NCI-H1694 (cell line): Measurements from ENCODE around the gene GRID1.

Experiments
- DNase-seq: peaks from one replicate; lab custom pipeline; 2025; lab: John Stamatoyannopoulos, UW

GRID1 gene

GRCh38 chr10:86061278-86062197, 305.1 kb downstream of the GRID1 start:
- peak; percentile 17 for DNase-seq

- no peak for DNase-seq
Observed at GRCh38 chr10:86060386-86061277, 306.0 kb downstream of the GRID1 start.

GRCh38 chr10:86059892-86060291, 306.7 kb downstream of the GRID1 start:
- no peak for DNase-seq

- DNase-seq = no peak
Observed at GRCh38 chr10:86058964-86059363, 307.6 kb downstream of the GRID1 start.

- DNase-seq = no peak
Observed at GRCh38 chr10:86057708-86058107, 308.9 kb downstream of the GRID1 start.

- DNase-seq = no peak
Observed at GRCh38 chr10:86056672-86057071, 309.9 kb downstream of the GRID1 start.

- DNase-seq = no peak
Observed at GRCh38 chr10:86055928-86056327, 310.7 kb downstream of the GRID1 start.

GRCh38 chr10:86053675-86054074, 312.9 kb downstream of the GRID1 start:
- no peak for DNase-seq

- DNase-seq = no peak
Observed at GRCh38 chr10:86051586-86051985, 315.0 kb downstream of the GRID1 start.

GRCh38 chr10:86049442-86049841, 317.2 kb downstream of the GRID1 start:
- DNase-seq = no peak

GRCh38 chr10:86048973-86049372, 317.6 kb downstream of the GRID1 start:
- no peak for DNase-seq

- DNase-seq = no peak
Observed at GRCh38 chr10:86048571-86048970, 318.0 kb downstream of the GRID1 start.

- no peak for DNase-seq
Observed at GRCh38 chr10:86047588-86047987, 319.0 kb downstream of the GRID1 start.

- DNase-seq = no peak
Observed at GRCh38 chr10:86046845-86047460, 319.6 kb downstream of the GRID1 start.

GRCh38 chr10:86045896-86046295, 320.7 kb downstream of the GRID1 start:
- DNase-seq = no peak

- no peak for DNase-seq
Observed at GRCh38 chr10:86044029-86044428, 322.6 kb downstream of the GRID1 start.

- DNase-seq = no peak
Observed at GRCh38 chr10:86043236-86043635, 323.4 kb downstream of the GRID1 start.

- DNase-seq = no peak
Observed at GRCh38 chr10:86042161-86042560, 324.4 kb downstream of the GRID1 start.

- no peak for DNase-seq
Observed at GRCh38 chr10:86041116-86041515, 325.5 kb downstream of the GRID1 start.

- DNase-seq = no peak
Observed at GRCh38 chr10:86038371-86038770, 328.2 kb downstream of the GRID1 start.

- no peak for DNase-seq
Observed at GRCh38 chr10:86037096-86037495, 329.5 kb downstream of the GRID1 start.

- DNase-seq = no peak
Observed at GRCh38 chr10:86036544-86036831, 330.1 kb downstream of the GRID1 start.
